ENCODE measurements around the gene EFR3B.
"Not testable (repeated sequence)": the region's sequence is repeated elsewhere in the genome, so short reads cannot be mapped to it uniquely, and the experiment has no call there.

The EFR3B gene

GRCh38 chr2:25158096-25158852 is 116.4 kb downstream of the EFR3B start:
- DNase-seq: no peak

DNA sequence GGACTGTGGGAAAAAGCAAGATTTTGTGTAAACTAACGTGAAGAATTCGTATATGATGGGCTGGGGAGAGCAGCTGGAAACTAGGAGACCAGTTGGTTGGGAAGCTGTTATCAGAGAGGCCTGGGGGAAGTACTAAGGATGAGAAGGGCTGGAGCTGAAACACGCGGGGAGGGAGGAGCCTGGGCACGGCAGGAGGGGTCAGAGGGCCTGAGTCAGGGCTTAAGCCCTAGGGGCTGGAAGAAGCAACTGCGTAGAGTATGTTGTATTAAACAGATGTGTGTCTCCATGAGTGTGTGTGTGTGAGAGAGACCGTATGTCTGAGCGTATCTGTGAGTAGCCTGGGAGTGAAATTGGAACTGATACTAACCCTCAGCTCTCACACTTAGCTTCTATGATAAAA is 118.1 kb downstream of the EFR3B start:
- DNase-seq: peak; percentile 68

- DNase-seq: no peak
Measured at GRCh38 chr2:25160376-25160775, 118.5 kb downstream of the EFR3B start.

DNA sequence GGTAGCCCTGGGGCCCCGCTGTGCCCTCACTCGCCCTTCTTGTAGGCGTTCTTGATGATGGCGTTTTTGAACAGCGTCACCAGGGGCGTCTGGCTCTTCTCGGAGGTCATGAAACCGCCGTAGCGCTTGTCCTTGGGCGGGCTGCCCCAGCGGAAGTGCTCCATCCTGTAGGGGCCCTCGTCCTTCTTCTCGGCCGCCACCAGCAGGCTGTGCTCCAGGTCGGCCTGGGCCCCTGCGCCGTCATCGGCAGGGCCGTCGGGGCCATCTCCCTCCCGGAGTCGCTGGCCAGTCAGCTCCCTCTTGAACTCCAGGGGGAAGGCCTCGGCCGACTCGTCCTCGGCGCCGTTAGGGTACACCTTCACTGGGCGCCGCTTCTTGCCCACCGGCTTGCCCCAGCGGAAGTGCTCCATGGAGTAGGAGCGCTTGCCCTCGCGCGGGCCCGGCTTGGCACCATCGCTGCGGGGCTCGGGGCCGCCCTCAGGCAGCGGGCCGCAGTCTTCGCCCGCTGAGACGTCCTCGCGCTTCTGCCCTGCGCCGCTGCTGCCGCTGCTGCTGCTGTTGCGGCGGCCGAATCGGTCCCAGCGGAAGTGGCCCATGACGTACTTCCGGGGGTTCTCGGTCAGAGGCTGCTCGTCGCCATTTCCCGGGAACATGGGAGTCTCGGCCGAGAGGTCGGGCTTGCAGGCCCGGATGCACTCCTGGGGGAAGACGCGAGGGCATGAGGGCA is 119.3 kb downstream of the EFR3B start:
- no peak for DNase-seq

- DNase-seq: not testable (repeated sequence)
Measured at GRCh38 chr2:25162061-25162460, 120.2 kb downstream of the EFR3B start.

GRCh38 chr2:25164561-25164960 is 122.7 kb downstream of the EFR3B start:
- DNase-seq: no peak

- DNase-seq: peak; percentile 81
Measured at GRCh38 chr2:25165992-25166875, 124.4 kb downstream of the EFR3B start.

- DNase-seq: no peak
Measured at GRCh38 chr2:25168256-25169072, 126.6 kb downstream of the EFR3B start, which contains the start of gene POMC. TSS of gene POMC (minus strand) at chr2:25168580. CDS start at chr2:25164772, 3,808 bp downstream.

DNA sequence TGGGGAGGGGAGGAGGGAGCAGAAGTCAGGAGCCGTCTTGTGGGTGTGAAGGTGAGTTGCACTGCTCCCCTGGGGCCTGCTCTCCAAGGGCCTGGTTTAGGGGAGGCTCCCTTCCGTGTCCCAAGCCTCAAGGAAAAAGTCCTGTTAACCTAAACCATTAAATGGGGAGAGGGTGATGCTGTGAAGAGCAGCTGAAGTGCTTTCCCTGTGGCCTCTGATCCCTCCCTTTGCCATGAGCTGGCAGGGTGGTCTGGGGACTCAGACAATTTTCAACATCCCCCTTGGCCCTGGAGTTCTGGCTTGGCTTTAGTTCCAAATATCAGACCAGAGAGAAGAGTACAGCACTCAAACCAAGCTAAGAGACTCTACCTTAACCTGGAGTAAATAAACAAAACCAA is 127.2 kb downstream of the EFR3B start:
- DNase-seq: no peak

DNA sequence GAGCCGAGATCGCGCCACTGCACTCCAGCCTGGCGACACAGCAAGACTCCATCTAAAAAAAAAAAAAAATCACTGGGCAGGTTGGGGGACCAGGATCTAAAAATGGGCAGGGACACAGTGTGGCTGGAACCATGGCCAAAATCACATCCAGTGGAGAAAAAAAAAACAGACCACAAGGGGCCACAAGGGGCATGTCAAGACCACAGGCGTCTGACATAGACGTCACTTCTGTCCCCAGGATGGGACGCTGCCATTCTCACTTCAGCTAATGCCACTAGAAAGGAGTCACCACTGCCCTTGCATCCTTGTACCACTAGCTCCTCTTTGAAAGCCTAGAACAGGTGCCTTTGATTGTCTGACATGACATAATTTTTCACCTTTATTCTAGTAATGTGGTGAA is 129.0 kb downstream of the EFR3B start:
- DNase-seq: no peak

- no peak for DNase-seq
Measured at GRCh38 chr2:25173719-25174118, 131.8 kb downstream of the EFR3B start.

DNA sequence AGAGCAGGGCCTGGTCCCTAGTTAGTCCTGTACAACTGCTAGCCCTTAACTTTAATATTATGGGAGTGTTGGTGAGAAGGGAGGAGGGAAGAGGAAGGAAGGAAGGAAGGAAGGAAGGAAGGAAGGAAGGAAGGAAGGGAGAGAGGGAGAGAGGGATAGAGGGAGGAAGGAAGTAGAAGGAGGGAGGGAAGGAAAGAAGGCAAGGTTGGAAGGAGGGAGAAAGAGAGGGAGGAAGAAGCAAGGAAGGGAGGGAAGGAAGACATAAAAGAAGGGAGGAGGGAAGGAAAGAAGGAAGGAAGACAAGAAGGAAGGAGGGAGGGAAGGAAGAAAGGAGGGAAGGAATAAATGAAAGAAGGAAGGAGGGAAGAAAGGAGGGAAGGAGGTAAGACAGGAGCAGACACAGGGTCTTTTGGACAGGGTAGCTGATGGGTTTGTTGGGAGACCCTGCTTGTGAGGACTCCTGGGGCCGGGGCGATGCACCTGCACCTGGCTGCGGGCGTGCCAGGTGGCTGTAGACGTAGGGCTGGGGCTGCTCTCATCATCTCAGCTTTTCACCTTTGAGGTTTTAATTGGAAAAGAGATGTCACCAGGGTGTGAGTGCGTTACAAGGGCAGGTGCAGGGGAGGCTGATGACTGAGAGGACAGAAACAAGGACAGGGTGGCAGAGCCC is 132.5 kb downstream of the EFR3B start:
- no peak for DNase-seq

GRCh38 chr2:25176138-25176537 is 134.3 kb downstream of the EFR3B start:
- no peak for DNase-seq

DNA sequence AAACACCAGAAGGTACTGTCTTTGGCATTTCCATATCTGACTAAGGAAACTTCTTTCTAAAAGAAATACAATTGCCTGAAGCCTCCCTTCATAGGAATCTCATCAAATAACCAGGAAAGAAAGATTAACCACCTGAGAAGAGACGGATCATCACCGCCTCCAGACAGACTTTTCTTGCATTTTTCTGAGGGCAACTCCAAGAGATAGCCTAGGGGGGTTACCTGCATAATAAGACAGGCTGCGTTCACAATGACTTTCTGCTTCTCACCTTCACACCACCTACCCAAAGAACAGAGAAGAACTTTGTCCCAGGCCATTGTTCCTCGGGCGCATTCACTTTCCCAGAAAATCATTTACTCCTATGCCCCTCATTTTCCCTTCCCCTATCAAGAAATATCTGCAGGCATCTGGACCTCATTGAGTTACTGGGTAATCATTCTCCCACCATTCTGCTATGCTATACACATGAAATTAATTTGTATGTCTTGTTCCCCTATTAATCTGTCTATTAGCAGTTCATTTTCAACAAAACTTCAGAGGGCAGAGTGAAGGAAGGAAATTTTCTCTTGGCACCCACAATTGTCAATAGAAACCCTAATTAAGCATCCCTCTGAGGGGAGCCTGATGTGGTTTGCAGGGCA is 134.8 kb downstream of the EFR3B start:
- no peak for DNase-seq

DNA sequence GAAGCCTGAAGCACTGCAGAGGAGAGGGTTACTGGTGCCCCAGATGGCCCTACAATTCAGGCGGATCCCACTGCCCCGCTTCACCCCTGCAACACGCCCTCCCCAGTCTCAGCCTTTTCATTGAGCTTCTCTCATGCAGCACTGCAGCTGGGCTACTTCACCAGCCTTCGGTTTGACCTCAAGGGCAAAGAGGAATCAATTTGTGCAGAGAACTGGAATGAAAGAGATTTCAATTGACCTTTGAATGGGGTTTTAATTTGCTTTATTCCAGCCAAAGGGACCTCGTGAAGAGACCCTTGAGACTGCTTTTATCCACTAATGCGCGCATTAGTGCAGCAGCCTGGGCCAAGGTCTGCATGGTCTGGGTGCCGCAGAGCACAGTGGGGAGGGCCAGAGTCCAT is 135.3 kb downstream of the EFR3B start:
- no peak for DNase-seq

- DNase-seq: no peak
Measured at GRCh38 chr2:25178976-25179375, 137.1 kb downstream of the EFR3B start.

DNA sequence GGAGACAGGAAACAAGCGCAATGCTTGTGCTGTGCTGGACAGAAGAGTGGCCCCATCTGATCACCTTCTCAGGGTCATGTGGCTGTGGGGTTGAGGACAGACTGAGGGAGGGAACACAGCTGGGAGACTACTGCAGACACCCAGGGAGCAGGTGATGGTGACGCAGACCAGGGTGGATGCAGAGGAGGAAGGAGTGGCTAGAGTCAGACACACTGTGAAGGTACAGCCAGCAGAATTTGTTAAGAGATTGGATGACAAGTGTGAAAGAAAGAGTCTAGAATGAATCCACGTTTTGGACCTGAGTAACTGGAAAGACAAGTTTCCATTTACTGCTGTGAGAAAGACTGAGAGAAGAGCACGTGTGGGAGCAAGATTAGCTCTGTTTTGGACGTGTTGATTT is 142.4 kb downstream of the EFR3B start:
- no peak for DNase-seq

- no peak for DNase-seq
Measured at GRCh38 chr2:25187729-25188350, 146.0 kb downstream of the EFR3B start.

- no peak for DNase-seq
Measured at GRCh38 chr2:25188405-25188804, 146.5 kb downstream of the EFR3B start.

DNA sequence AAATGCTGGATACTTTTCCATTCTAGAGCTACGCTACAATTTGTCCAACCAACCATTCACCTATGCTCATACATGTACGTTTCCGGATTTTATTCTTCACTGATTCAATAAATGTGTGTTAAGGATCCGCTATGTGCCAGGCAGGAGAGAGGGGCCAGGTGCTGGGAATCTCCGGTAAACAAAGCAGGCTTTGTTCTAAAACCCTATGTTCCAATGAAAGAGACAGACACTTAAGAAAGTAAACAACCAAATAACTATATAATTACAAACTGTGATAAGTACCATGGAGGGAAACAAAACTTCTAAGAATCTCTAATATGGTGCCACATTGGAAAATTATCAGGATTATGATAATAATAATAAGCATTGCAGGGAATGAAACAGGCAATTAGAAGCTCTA is 148.7 kb downstream of the EFR3B start:
- no peak for DNase-seq

- no peak for DNase-seq
Measured at GRCh38 chr2:25194576-25195122, 152.8 kb downstream of the EFR3B start.
